K562 (cell line): ENCODE measurements around the gene ENTPD5. TPM values are rescaled to one million over a fixed set of nuclear protein-coding genes. Genes with fewer than 3 reads are reported as not detected.

Experiments used
- MEF2A ChIP-seq: IDR thresholded peaks from 2 replicates; pipeline ENCODE4 v1.6.1; 2011; ENCODE audit warnings: low read depth, mild to moderate bottlenecking, low read length, moderate library complexity; ENCODE audit not compliant: control insufficient read depth
- SFPQ ChIP-seq: fragments of 200-400 bp; formaldehyde crosslinking; IDR thresholded peaks from 2 replicates; pipeline ENCODE4 v1.6.1; 2017; ENCODE audit warnings: mild to moderate bottlenecking, low read depth, low read length, moderate library complexity
- ZBTB40 ChIP-seq, 2 experiments: fragments of 450-650 bp in 1 of 2; sonication (generic) in 1 of 2; formaldehyde crosslinking in 1 of 2; IDR thresholded peaks; 2 replicates each; pipeline versions ENCODE4 v1.7.1 to v1.9.0; 2016 to 2022; ENCODE audit warnings: inconsistent platforms in 1 of 2, mild to moderate bottlenecking in 1 of 2, missing genetic modification reagents in 1 of 2
- ZNF609 ChIP-seq: sonication (generic); formaldehyde crosslinking; IDR thresholded peaks from 2 replicates; pipeline ENCODE4 v1.8.1; 2023; ENCODE audit warnings: missing genetic modification reagents, mild to moderate bottlenecking, borderline replicate concordance
- polyA plus RNA-seq, 8 experiments: library from polyadenylated mRNA; depleted of rRNA in 4 of 8; stranded (reverse) in 5 of 8; unstranded in 3 of 8; fragments of >200 nt; fragmentation: Nextera tagmentation in 2 of 8; fragmentation: Illumina TruSeq in 1 of 8; extraction: Ambion mirVana in 2 of 8; extraction: Trizol in 1 of 8; gene quantifications; 2 replicates each; pipeline versions ENCODE4 v1.2.1 to v1.2.3, GENCODE V29; 2011 to 2014; ENCODE audit warnings: inconsistent platforms in 1 of 8, missing spikeins in 1 of 8
- total RNA-seq, 7 experiments: library from RNA; depleted of rRNA in 6 of 7; stranded (reverse); fragments of >200 nt in 6 of 7; fragmentation: Illumina TruSeq in 2 of 7; extraction: Trizol in 2 of 7; gene quantifications; 2 replicates each; pipeline versions ENCODE4 v1.2.1 to v1.2.3, GENCODE V29; 2011 to 2021; ENCODE audit warnings: low replicate concordance in 1 of 7
- TF ChIP-seq, protein P1 (sequence below), 2 experiments: fragments of 250-450 bp in 1 of 2; fragments of 450-650 bp in 1 of 2; sonication (Bioruptor Pico) in 1 of 2; IDR thresholded peaks; 2 replicates each; pipeline versions ENCODE4 v1.6.1 to v1.8.0; 2016 to 2021; ENCODE audit warnings: mild to moderate bottlenecking in 2 of 2, moderate library complexity in 2 of 2, missing compliant biosample characterization in 1 of 2, missing genetic modification characterization in 1 of 2
- TF ChIP-seq, protein P2 (sequence below): sonication (generic); formaldehyde crosslinking; IDR thresholded peaks from 2 replicates; pipeline ENCODE4 v1.8.1; 2022; ENCODE audit warnings: missing genetic modification reagents

The ENTPD5 gene
- total and polyA plus RNA-seq, 9 of the 15 experiments (the other 6 are each of a cell fraction or from before 2014, with no cell fraction given) = 2.7 to 15.3 (median 10.3) TPM

GRCh38 chr14:74042296-74042695 is 23.2 kb upstream of the ENTPD5 start (continued):
- TF ChIP-seq ZBTB40 (IDR thresholded peaks at IDR 0.05) = no peak
- TF ChIP-seq ZBTB40 (CRISPR knock-in tag; IDR thresholded peaks at IDR 0.05) = no peak
- TF ChIP-seq, protein P1, sequence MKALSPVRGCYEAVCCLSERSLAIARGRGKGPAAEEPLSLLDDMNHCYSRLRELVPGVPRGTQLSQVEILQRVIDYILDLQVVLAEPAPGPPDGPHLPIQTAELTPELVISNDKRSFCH (CRISPR knock-in tag; IDR thresholded peaks at IDR 0.05) = no peak
- TF ChIP-seq, protein P1 (tag; IDR thresholded peaks at IDR 0.05) = no peak
- TF ChIP-seq, protein P2, sequence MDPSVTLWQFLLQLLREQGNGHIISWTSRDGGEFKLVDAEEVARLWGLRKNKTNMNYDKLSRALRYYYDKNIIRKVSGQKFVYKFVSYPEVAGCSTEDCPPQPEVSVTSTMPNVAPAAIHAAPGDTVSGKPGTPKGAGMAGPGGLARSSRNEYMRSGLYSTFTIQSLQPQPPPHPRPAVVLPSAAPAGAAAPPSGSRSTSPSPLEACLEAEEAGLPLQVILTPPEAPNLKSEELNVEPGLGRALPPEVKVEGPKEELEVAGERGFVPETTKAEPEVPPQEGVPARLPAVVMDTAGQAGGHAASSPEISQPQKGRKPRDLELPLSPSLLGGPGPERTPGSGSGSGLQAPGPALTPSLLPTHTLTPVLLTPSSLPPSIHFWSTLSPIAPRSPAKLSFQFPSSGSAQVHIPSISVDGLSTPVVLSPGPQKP (CRISPR knock-in tag) = no peak
- no peak for TF ChIP-seq ZNF609
- no peak for TF ChIP-seq SFPQ
- TF ChIP-seq MEF2A = no peak
